HCT116 (cell line): ENCODE measurements around the gene PRMT1. TPM values are rescaled to one million over a fixed set of nuclear protein-coding genes. Genes with fewer than 3 reads are reported as not detected.
A peak's percentile ranks its signal among the peaks of the same experiment; 100 is the strongest.

Experiments
- ATAC-seq: fragments of 200-7000 bp; cut with Tn5 transposase; 2 replicates; pipeline ENCODE4 v1.9.1; 2020; ENCODE audit warnings: mild to moderate bottlenecking, moderate library complexity
- BruUV-seq: library from RNA; stranded (reverse); fragments of 400-500 nt; replicated peaks from 2 replicates; lab custom pipeline; 2021; lab: Mats Ljungman, UMichigan
- CTCF ChIA-PET: fragments of 300-600 bp; sonication (Branson Sonifier 250); formaldehyde crosslinking; loops from one replicate; lab custom pipeline; 2021; ENCODE audit warnings: antibody characterized with exemption; lab: Charles Lee
- POLR2A ChIA-PET: fragments of 300-600, 350-600 bp; sonication (Branson Sonifier 250); formaldehyde crosslinking; loops from one replicate; lab custom pipeline; 2021; ENCODE audit warnings: antibody characterized with exemption; lab: Charles Lee
- RAD21 ChIA-PET, 2 experiments: fragments of 300-600 bp; sonication (Branson Sonifier 250); formaldehyde crosslinking; loops; one replicate each; lab custom pipeline; 2023; ENCODE audit warnings: low total read pairs in 2 of 2; ENCODE audit not compliant: uncharacterized antibody in 2 of 2, unreplicated experiment in 2 of 2, low non-redundant PET in 1 of 2; lab: Charles Lee
- DNase-seq: peaks from one replicate; pipeline ENCODE4 v3.0.0-alpha.2; 2010; ENCODE audit warnings: low read depth, low spot score
- H2AFZ ChIP-seq: fragments of 200-600 bp; shearing (Covaris generic), sonication (generic); 2 replicates; pipeline ENCODE4 v1.6.1; 2017; ENCODE audit warnings: low read depth, mixed run types, mixed read lengths, antibody characterized with exemption, low read length; ENCODE audit not compliant: poor library complexity, severe bottlenecking
- H3K27ac ChIP-seq: 2 replicates; pipeline ENCODE4 v1.5.1; 2012; ENCODE audit warnings: low read depth, low read length
- H3K27me3 ChIP-seq: fragments of 200-600 bp; sonication (generic); 2 replicates; pipeline ENCODE4 v1.6.1; 2016; ENCODE audit warnings: mixed run types, low read length, mixed read lengths; ENCODE audit not compliant: insufficient read depth
- H3K36me3 ChIP-seq, 2 experiments: fragments of 200-500 bp in 1 of 2; fragments of 200-600 bp in 1 of 2; sonication (Bioruptor generic) in 1 of 2; sonication (generic) in 1 of 2; 2 replicates each; pipeline versions ENCODE4 v1.5.1 to v1.6.1; 2014 to 2016; ENCODE audit warnings: low read length in 2 of 2, inconsistent platforms in 1 of 2, mixed read lengths in 1 of 2, mixed run types in 1 of 2; ENCODE audit not compliant: insufficient read depth in 2 of 2, control insufficient read depth in 1 of 2
- H3K4me1 ChIP-seq, 2 experiments: fragments of 200-600 bp in 1 of 2; sonication (generic) in 1 of 2; 2 replicates each; pipeline versions ENCODE4 v1.5.1 to v1.6.1; 2012 to 2017; ENCODE audit warnings: low read length in 2 of 2, inconsistent platforms in 1 of 2, mild to moderate bottlenecking in 1 of 2, mixed read lengths in 1 of 2, mixed run types in 1 of 2, moderate library complexity in 1 of 2; ENCODE audit not compliant: insufficient read depth in 2 of 2, control insufficient read depth in 1 of 2
- H3K4me2 ChIP-seq: fragments of 200-600 bp; sonication (generic); 2 replicates; pipeline ENCODE4 v1.6.1; 2017; ENCODE audit warnings: mixed run types, low read length, mixed read lengths
- H3K4me3 ChIP-seq, 2 experiments: fragments of 200-600 bp in 1 of 2; sonication (generic) in 1 of 2; replicated peaks in 1 of 2; 2 replicates each; pipeline ENCODE4 v1.5.1; 2011 to 2016; ENCODE audit warnings: low read length in 2 of 2, control low read depth in 1 of 2, low read depth in 1 of 2, mild to moderate bottlenecking in 1 of 2, mixed read lengths in 1 of 2, mixed run types in 1 of 2
- H3K79me2 ChIP-seq: fragments of 200-600 bp; sonication (generic); 2 replicates; pipeline ENCODE4 v1.6.1; 2017; ENCODE audit warnings: mild to moderate bottlenecking, mixed run types, low read length, moderate library complexity, mixed read lengths; ENCODE audit not compliant: insufficient read depth
- H3K9ac ChIP-seq: fragments of 200-600 bp; sonication (generic); 2 replicates; pipeline ENCODE4 v1.6.1; 2016; ENCODE audit warnings: low read length, mixed read lengths
- H3K9me2 ChIP-seq: fragments of 200-600 bp; sonication (generic), shearing (Covaris generic); 2 replicates; pipeline ENCODE4 v1.6.1; 2017; ENCODE audit warnings: mixed run types, mild to moderate bottlenecking, moderate library complexity; ENCODE audit not compliant: insufficient read depth
- H3K9me3 ChIP-seq, 2 experiments: fragments of 200-500 bp in 1 of 2; fragments of 200-600 bp in 1 of 2; sonication (Bioruptor generic) in 1 of 2; sonication (generic) in 1 of 2; 2 replicates each; pipeline ENCODE4 v1.6.1; 2014 to 2017; ENCODE audit warnings: low read length in 2 of 2, mixed read lengths in 2 of 2, inconsistent platforms in 1 of 2, low read depth in 1 of 2, mild to moderate bottlenecking in 1 of 2, mixed run types in 1 of 2, moderate library complexity in 1 of 2; ENCODE audit not compliant: control insufficient read depth in 1 of 2, insufficient read depth in 1 of 2
- H4K20me1 ChIP-seq: fragments of 200-600 bp; sonication (generic), shearing (Covaris generic); 2 replicates; pipeline ENCODE4 v1.6.1; 2017; ENCODE audit warnings: mixed run types, mild to moderate bottlenecking, moderate library complexity; ENCODE audit not compliant: insufficient read depth
- ATF3 ChIP-seq: IDR thresholded peaks from 2 replicates; pipeline ENCODE4 v1.6.1; 2012
- CEBPB ChIP-seq: IDR thresholded peaks from 2 replicates; pipeline ENCODE4 v1.6.1; 2012; ENCODE audit warnings: low read depth
- EGR1 ChIP-seq: IDR thresholded peaks from 2 replicates; pipeline ENCODE4 v1.6.1; 2012; ENCODE audit warnings: low read depth
- ELF1 ChIP-seq: IDR thresholded peaks from 2 replicates; pipeline ENCODE4 v1.6.1; 2012; ENCODE audit warnings: low read depth, borderline replicate concordance
- EZH2phosphoT487 ChIP-seq: fragments of 200-600 bp; IDR thresholded peaks from 2 replicates; pipeline ENCODE4 v1.6.1; 2018; ENCODE audit warnings: antibody characterized with exemption, borderline replicate concordance
- FOSL1 ChIP-seq: IDR thresholded peaks from 2 replicates; pipeline ENCODE4 v1.6.1; 2012; ENCODE audit warnings: low read depth
- MAX ChIP-seq: IDR thresholded peaks from 2 replicates; pipeline ENCODE4 v1.6.1; 2012
- POLR2A ChIP-seq: IDR thresholded peaks from 2 replicates; pipeline ENCODE4 v1.7.0; 2011; ENCODE audit warnings: borderline replicate concordance; ENCODE audit not compliant: insufficient read depth, insufficient read length; ENCODE audit errors: extremely low read depth
- POLR2AphosphoS5 ChIP-seq: IDR thresholded peaks from 2 replicates; pipeline ENCODE4 v1.6.1; 2011; ENCODE audit warnings: mild to moderate bottlenecking, low read depth, low read length, moderate library complexity
- SIN3A ChIP-seq: IDR thresholded peaks from 2 replicates; pipeline ENCODE4 v1.6.1; 2012; ENCODE audit warnings: low read depth
- SRF ChIP-seq: IDR thresholded peaks from 2 replicates; pipeline ENCODE4 v1.6.1; 2012; ENCODE audit warnings: low read depth
- YY1 ChIP-seq: IDR thresholded peaks from 2 replicates; pipeline ENCODE4 v1.6.1; 2011; ENCODE audit warnings: low read length, low read depth, moderate library complexity, mild to moderate bottlenecking; ENCODE audit not compliant: insufficient replicate concordance; ENCODE audit errors: extremely low read depth
- intact Hi-C: fragments of 100-400 bp; cut with micrococcal nuclease; formaldehyde crosslinking; loops from 2 replicates; pipeline ENCODE4 v1.10.0; 2022
- total RNA-seq: library from RNA; stranded (reverse); gene quantifications from one replicate; pipeline ENCODE4 v1.2.1, GENCODE V29; 2021; ENCODE audit not compliant: unreplicated experiment
- TF ChIP-seq, protein P1 (sequence below), 3 experiments: fragments of 200-600 bp in 1 of 3; sonication (generic) in 1 of 3; IDR thresholded peaks in 2 of 3; conservative IDR thresholded peaks in 1 of 3; 2 replicates each; pipeline ENCODE4 v1.5.1; 2012 to 2017; ENCODE audit warnings: low read depth in 2 of 3, low read length in 2 of 3, antibody characterized with exemption in 1 of 3, borderline replicate concordance in 1 of 3, control low read depth in 1 of 3, mild to moderate bottlenecking in 1 of 3, mixed read lengths in 1 of 3, mixed run types in 1 of 3, moderate library complexity in 1 of 3; ENCODE audit not compliant: insufficient read depth in 1 of 3
- TF ChIP-seq, protein P2 (sequence below): IDR thresholded peaks from 2 replicates; pipeline ENCODE4 v1.6.1; 2011; ENCODE audit warnings: mild to moderate bottlenecking, low read length, moderate library complexity; ENCODE audit not compliant: insufficient replicate concordance; ENCODE audit errors: extremely low read depth

Gene PRMT1
- total RNA-seq, 1 experiment from 2014 or later = 428 TPM

DNA sequence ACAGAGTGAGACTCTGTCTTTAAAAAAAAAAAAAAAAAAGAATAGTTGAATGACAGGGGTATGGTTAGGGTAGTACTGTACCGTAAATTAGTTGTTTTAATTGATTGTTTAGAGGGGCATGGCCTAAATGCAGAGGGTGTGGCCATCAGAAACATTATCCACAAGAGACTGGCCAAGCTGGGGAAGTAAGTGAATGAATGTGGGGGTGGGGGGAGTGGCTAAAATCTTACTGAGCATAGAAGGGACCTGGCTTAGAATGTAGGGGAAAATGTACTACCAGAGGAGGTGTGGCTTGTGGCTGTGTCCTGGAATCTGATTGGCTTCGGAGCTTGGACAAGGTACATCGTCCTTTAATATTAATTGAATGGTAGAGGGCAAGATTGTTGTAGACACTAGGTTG is 7.6 kb upstream of the PRMT1 start:
- ChIA-PET CTCF (interaction anchor here (0.7 to 1.3 kb wide), 2 partner anchors 11 to 407 kb away, joined by 4 read pairs; no protein-coding TSS in a partner anchor), POLR2A (interaction anchor here (1.6 kb wide), 1 partner anchor 27 kb away, joined by 3 read pairs; the partner anchor contains the start of gene SCAF1), RAD21 (no interaction called here)
- H3K4me1 ChIP-seq = peaks cover 13 to 31% of the 10 kb centered on the region in 2 experiments; a peak in 3 of 4 replicates
- peaks cover 3 to 19% of the 10 kb centered on the region in 2 experiments; a peak in 2 of 4 replicates for H3K36me3 ChIP-seq
- no peak overlapping the region for H3K4me2 ChIP-seq
- H3K27me3 ChIP-seq = no peaks in the 10 kb centered on the region
- no peaks in the 10 kb centered on the region for H3K9me2 ChIP-seq
- H3K9me3 ChIP-seq = no peaks in the 10 kb centered on the region
- H4K20me1 ChIP-seq = no peaks in the 10 kb centered on the region
- TF ChIP-seq YY1 (no peak), ATF3 (no peak), EGR1 (peak; percentile 46; the same call in 1 of the 2 replicates), SIN3A (no peak)
- DNase-seq = no peak
- H2AFZ ChIP-seq = no peak overlapping the region
- no peak overlapping the region for H3K27ac ChIP-seq
- intact Hi-C loops = no loop called here
- H3K79me2 ChIP-seq = peaks cover 42% of the 10 kb centered on the region
- H3K9ac ChIP-seq = no peak overlapping the region
- no TSS peak for BruUV-seq
- H3K4me3 ChIP-seq = no peak overlapping the region
- no peak for ATAC-seq

GRCh38 chr19:49672131-49672919 is 4.7 kb upstream of the PRMT1 start:
- peak overlapping the region; percentile 31 for H3K9ac ChIP-seq
- peak; percentile 40 for ATAC-seq
- ChIA-PET RAD21 (interaction anchor here in 1 of 2 experiments (0.5 kb wide), 1 partner anchor 126 kb away, joined by 3 read pairs; no protein-coding TSS in a partner anchor), CTCF (interaction anchor here (0.9 to 2.3 kb wide), 7 partner anchors 8 to 102 kb away, joined by 3 to 11 read pairs (median 3); partner anchors contain the start of genes RRAS and SCAF1), POLR2A (no interaction called here)
- peak overlapping the region; percentile 55 for H3K27ac ChIP-seq
- peak overlapping the region; percentile 15 to 22; a peak in 3 of 4 replicates for H3K4me3 ChIP-seq
- H3K9me3 ChIP-seq = no peaks in the 10 kb centered on the region
- H3K4me1 ChIP-seq = peaks cover 16 to 34% of the 10 kb centered on the region in 2 experiments
- peak overlapping the region; percentile 69 for H3K4me2 ChIP-seq
- peaks cover 3 to 16% of the 10 kb centered on the region in 2 experiments; a peak in 2 of 4 replicates for H3K36me3 ChIP-seq
- H3K27me3 ChIP-seq = no peaks in the 10 kb centered on the region
- peak; percentile 71 for DNase-seq
- H4K20me1 ChIP-seq = no peaks in the 10 kb centered on the region
- no TSS peak for BruUV-seq
- peaks cover 20% of the 10 kb centered on the region for H3K79me2 ChIP-seq
- no peaks in the 10 kb centered on the region for H3K9me2 ChIP-seq
- H2AFZ ChIP-seq = no peak overlapping the region
- intact Hi-C loops = no loop called here
- no peak for TF ChIP-seq EGR1
- TF ChIP-seq, protein P1, sequence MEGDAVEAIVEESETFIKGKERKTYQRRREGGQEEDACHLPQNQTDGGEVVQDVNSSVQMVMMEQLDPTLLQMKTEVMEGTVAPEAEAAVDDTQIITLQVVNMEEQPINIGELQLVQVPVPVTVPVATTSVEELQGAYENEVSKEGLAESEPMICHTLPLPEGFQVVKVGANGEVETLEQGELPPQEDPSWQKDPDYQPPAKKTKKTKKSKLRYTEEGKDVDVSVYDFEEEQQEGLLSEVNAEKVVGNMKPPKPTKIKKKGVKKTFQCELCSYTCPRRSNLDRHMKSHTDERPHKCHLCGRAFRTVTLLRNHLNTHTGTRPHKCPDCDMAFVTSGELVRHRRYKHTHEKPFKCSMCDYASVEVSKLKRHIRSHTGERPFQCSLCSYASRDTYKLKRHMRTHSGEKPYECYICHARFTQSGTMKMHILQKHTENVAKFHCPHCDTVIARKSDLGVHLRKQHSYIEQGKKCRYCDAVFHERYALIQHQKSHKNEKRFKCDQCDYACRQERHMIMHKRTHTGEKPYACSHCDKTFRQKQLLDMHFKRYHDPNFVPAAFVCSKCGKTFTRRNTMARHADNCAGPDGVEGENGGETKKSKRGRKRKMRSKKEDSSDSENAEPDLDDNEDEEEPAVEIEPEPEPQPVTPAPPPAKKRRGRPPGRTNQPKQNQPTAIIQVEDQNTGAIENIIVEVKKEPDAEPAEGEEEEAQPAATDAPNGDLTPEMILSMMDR (IDR thresholded peaks at IDR 0.05 in 2 of 3, conservative IDR thresholded peaks at IDR 0.05 in 1 of 3; ENCODE audit: borderline replicate concordance in 1 of 3, insufficient read depth in 1 of 3, low read depth in 2 of 3, low read length in 2 of 3) = peak; percentile 94 to 96 (median 95)
- no peak for TF ChIP-seq FOSL1
- no peak for TF ChIP-seq POLR2AphosphoS5
- no peak for TF ChIP-seq CEBPB
- no peak for TF ChIP-seq SRF
- no peak for TF ChIP-seq POLR2A
- TF ChIP-seq ELF1 = no peak
- no peak for TF ChIP-seq MAX
- TF ChIP-seq, protein P2, sequence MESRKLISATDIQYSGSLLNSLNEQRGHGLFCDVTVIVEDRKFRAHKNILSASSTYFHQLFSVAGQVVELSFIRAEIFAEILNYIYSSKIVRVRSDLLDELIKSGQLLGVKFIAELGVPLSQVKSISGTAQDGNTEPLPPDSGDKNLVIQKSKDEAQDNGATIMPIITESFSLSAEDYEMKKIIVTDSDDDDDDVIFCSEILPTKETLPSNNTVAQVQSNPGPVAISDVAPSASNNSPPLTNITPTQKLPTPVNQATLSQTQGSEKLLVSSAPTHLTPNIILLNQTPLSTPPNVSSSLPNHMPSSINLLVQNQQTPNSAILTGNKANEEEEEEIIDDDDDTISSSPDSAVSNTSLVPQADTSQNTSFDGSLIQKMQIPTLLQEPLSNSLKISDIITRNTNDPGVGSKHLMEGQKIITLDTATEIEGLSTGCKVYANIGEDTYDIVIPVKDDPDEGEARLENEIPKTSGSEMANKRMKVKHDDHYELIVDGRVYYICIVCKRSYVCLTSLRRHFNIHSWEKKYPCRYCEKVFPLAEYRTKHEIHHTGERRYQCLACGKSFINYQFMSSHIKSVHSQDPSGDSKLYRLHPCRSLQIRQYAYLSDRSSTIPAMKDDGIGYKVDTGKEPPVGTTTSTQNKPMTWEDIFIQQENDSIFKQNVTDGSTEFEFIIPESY = no peak
- no peak for TF ChIP-seq EZH2phosphoT487
